Stimulated activated CD4-positive, alpha-beta T cell treated with anti-CD3 and anti-CD28 coated beads, Interleukin-4, amount 100 ng/mL, for 24 hours (primary cell): Measurements from ENCODE around the gene FEM1C.

Experiments
- DNase-seq: peaks from one replicate; pipeline ENCODE4 v3.0.0-alpha.2; 2020

The FEM1C gene

DNA sequence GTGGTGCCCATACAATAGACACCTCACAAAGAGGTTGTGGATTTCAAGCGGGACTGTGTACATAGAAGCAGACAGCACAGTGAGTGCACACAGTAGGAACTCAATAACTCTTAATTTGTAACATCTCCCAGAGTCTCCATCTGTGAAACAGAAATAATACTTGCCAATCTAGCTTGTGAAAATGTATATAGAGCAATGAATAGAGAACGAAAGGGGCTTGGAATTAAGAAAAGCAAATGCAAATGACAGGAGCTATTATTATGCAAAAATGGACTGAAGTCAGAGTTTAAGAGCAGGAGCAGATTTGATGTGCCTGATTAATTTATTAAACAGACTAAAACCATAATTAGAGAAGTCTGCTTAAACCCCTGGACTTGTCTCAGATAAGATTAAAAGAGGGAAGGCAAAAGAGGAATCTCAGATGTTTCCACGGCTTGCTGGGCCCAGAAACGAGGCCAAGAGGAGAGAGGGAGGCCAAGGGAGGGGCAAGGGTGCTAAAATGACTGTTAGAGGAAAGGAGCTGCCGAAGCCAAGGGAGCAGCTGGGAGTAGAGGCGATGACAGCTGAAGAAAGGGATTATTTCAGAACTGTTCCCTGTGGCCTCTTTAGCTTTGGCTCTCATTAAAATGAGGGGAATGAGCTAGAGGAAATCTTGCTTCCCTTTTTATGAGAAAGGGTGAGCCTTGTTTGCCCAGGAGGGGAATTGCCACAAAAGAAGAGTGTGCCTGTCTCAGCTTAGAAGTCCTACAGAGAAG lies 72.1 kb downstream of the FEM1C start:
- DNase-seq: no peak

DNA sequence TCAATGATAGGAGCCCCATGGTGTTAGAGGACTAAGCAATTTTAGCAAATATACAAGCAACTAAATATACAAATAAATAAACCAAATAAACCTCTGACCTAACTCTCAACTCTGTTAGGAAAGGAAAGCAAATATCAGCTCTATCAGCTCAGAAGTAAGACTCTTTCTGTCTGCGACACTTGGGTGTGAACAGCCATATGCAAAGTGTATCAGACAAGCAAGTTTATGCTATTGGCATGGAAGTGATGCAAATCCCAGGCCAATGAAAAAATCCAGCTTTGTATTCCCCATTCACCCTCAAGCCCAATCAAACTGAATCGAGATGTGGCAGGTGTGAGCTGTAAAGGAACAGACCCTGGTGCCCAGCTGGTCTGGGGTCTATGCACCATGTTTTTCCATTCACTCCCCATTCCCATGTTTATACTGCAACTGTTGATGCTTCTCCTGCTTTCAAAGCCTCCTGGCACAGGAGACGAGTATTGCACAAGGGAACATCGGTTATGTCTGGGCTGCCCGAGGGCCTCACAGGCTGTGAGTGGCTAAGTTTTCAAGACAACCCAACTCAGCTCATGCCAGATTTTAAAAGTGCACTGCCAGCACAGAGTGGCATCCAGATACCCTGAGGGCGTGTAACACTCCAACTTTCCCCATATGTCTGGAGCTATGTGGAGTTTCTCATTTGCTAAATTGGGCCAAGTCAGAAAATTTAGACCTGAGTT lies 73.1 kb downstream of the FEM1C start:
- DNase-seq: no peak

DNA sequence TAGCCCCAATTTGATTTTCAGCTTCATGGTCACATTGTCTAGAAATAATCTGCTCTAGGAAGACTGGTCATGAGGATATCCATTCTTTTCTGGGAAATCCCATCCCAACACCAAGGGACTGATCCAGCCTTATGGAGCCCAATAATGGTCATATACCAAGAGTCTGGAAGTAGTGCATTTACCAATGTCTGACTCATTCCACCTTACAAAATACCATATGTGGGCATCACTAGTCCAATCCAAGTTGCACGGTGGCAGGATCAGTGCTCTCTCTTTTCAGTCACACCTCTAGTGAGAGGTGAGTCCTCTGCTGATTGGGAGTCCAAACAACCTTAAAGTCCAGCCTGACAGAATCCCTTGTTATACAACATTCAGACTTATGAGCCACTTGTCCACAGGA lies 73.7 kb downstream of the FEM1C start:
- no peak for DNase-seq
